Upper lobe of left lung (tissue), 6 donors: ENCODE data around the gene REV1. TPM values are rescaled to one million over a fixed set of nuclear protein-coding genes. Genes with fewer than 3 reads are reported as not detected.

Experiments used
- ATAC-seq, 2 donors: fragments of 200-7000 bp; cut with Tn5 transposase; one replicate each; pipeline ENCODE4 v1.9.1; 2022; ENCODE audit warnings: mild to moderate bottlenecking in 2 of 2, moderate library complexity in 2 of 2; ENCODE audit not compliant: low FRiP score in 2 of 2
- DNase-seq, 2 donors: peaks; one replicate each; pipeline ENCODE4 v3.0.0-alpha.2; 2019 to 2020
- H3K27ac ChIP-seq, 4 donors: fragments of 200-600 bp; sonication (generic); one replicate each; pipeline ENCODE4 v1.5.1; 2016 to 2019
- H3K27me3 ChIP-seq, 4 donors: fragments of 200-600 bp; sonication (generic); one replicate each; pipeline ENCODE4 v1.5.1; 2017 to 2019
- H3K36me3 ChIP-seq, 4 donors: fragments of 200-600 bp; sonication (generic); one replicate each; pipeline ENCODE4 v1.5.1; 2016 to 2019
- H3K4me1 ChIP-seq, 4 donors: fragments of 200-600 bp; sonication (generic); one replicate each; pipeline ENCODE4 v1.5.1; 2018 to 2019
- H3K4me3 ChIP-seq, 4 donors: fragments of 200-600 bp; sonication (generic); one replicate each; pipeline ENCODE4 v1.5.1; 2017 to 2019; ENCODE audit warnings: mild to moderate bottlenecking in 2 of 4, moderate library complexity in 1 of 4
- H3K9me3 ChIP-seq, 4 donors: fragments of 200-600 bp; sonication (generic); one replicate each; pipeline ENCODE4 v1.5.1; 2018 to 2019
- CTCF ChIP-seq, 6 experiments: fragments of 450-650 bp in 4 of 6; fragments of 200-600 bp in 2 of 6; sonication (generic) in 2 of 6; IDR thresholded peaks; one replicate each; pipeline ENCODE4 v1.5.1; 2016 to 2019; ENCODE audit warnings: antibody characterized with exemption in 6 of 6
- EP300 ChIP-seq, 4 donors: sonication (generic); formaldehyde crosslinking; IDR thresholded peaks; one replicate each; pipeline ENCODE4 v1.5.1; 2017; ENCODE audit warnings: antibody characterized with exemption in 4 of 4, control low read depth in 2 of 4
- POLR2A ChIP-seq, 4 donors: fragments of 450-650 bp; IDR thresholded peaks; one replicate each; pipeline ENCODE4 v1.5.1; 2016 to 2017; ENCODE audit warnings: antibody characterized with exemption in 4 of 4, mild to moderate bottlenecking in 2 of 4
- POLR2AphosphoS5 ChIP-seq, 2 donors: sonication (generic); formaldehyde crosslinking; IDR thresholded peaks; one replicate each; pipeline ENCODE4 v1.5.1; 2017; ENCODE audit warnings: antibody characterized with exemption in 2 of 2
- WGBS, 2 donors: methylation state at CpG; one replicate each; pipeline ENCODE4 v1.1.5; 2017 to 2018; 5-methylcytosine and 5-hydroxymethylcytosine counted together
- total RNA-seq, 6 donors: library from RNA; depleted of rRNA in 4 of 6; stranded (reverse); fragments of >200 nt in 4 of 6; gene quantifications; one replicate each; pipeline versions ENCODE4 v1.1.0 to v1.2.1, GENCODE V29; 2016 to 2021
- donor health status: DM: no; HTN: no; CAD: no; lungs with moderate emphysema.
- donor health status: DM: no; HTN: yes; CAD: no; lungs with severe emphysema.

Gene REV1
- 100 to 1,000 TPM in 2 of 6 donors, 10 to 100 TPM in 4; 34.6 to 135 (median 61.8) TPM for total RNA-seq

DNA sequence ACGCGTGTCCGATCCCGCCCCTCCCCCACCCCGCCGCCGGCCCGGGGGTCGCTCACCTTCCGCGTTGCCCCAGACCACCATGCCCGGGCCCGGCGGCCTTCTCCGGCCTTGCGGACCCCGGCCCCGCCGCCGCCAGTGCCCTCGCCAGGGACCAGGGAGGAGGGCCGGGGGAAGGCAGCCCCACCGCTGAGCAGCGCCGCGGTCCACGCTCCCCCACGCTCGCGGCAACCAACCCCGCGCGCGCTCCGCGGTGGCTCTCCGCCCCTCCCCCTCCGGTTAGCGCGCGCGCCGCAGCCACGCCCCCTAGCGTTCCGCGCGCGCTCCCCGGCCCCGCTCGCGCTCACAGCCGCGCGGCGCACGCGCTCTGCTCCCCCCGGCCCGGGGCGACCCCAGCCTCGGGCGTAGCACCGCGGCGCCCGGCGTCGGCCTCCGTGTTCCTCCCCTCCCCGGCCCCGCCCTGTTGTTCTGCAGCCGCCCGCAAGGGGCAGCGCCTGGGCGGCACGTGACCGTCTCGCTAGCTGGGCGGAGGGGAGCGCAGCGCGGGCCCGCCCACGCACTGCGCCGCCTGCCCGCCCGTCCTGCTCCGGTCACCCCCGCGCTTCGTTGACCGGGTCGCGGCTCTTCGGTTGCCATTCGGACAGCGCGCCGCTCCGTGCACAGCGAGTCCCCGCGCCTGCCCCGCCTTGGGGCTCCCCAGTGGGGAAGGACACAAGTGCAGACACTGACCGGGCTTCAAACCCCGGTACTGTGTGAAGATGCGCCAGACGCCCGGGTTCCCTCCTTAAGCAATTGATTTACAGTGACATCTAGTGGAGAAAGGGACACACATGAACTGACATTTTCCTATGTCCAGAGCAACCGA is at the start of gene REV1:
Gene REV1 (minus strand): TSS at position 257 of the 862 bp plus-strand sequence. CDS start 25,042 bp downstream, outside the sequence.
- DNase-seq: peak; percentile 95 to 98
- Histone ChIP-seq H3K36me3 (no peaks in the 10 kb centered on the region), H3K9me3 (no peaks in the 10 kb centered on the region), H3K4me1 (peaks cover 14 to 35% (median 18%) of the 10 kb centered on the region in 4 donors), H3K27me3 (no peaks in the 10 kb centered on the region), H3K27ac (peak within 1 kb of the TSS; percentile 91 to 100 (median 96)), H3K4me3 (peak within 1 kb of the TSS; percentile 84 to 99 (median 90))
- 0 to 2% methylated on average over 8 to 48 of the region's 113 CpGs for WGBS, 2 donors
- peak; percentile 96 to 97 for ATAC-seq
- TF ChIP-seq EP300 (IDR thresholded peaks at IDR 0.05) (no peak), POLR2AphosphoS5 (IDR thresholded peaks at IDR 0.05) (peak; percentile 48 to 67), CTCF (IDR thresholded peaks at IDR 0.05) (peak; percentile 81 to 100 (median 98)), POLR2A (IDR thresholded peaks at IDR 0.05) (peak in 3 of 4 donors; percentile 30 to 83 (median 63))

- no peaks in the 10 kb centered on the region for H3K9me3 ChIP-seq
- no peak overlapping the region for H3K27ac ChIP-seq
- DNase-seq (no peak), ATAC-seq (no peak)
- H3K4me1 ChIP-seq: no peaks in the 10 kb centered on the region
- H3K4me3 ChIP-seq: no peak overlapping the region
- 85 to 95% methylated on average over 4 of the region's 4 CpGs for WGBS, 2 donors
- H3K27me3 ChIP-seq: no peaks in the 10 kb centered on the region
- H3K36me3 ChIP-seq: no peaks in the 10 kb centered on the region
- no peak for TF ChIP-seq CTCF (IDR thresholded peaks at IDR 0.05)
- no peak for TF ChIP-seq POLR2AphosphoS5 (IDR thresholded peaks at IDR 0.05)
- TF ChIP-seq POLR2A (IDR thresholded peaks at IDR 0.05): no peak
- no peak for TF ChIP-seq EP300 (IDR thresholded peaks at IDR 0.05)
Observed at GRCh38 chr2:99537910-99538485, 48.2 kb upstream of the REV1 start.

DNA sequence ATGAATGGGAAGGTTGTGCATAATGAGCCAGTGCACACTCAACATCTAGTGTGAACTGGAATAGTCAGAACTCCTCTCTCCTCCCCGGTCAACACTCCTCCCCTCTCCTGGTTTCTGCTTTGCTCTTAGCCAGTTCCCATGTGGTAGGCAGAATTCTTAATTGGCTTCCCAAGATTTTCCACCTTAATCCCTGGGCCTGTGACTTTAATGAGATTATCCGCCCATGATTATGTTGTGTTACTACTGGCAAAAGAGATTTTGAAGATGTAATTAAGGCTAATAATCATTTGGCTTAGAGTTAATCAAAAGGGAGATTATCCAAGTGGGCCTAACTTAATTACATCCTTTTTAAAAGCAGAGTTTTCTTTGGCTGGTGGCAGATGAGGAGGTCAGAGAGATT is 34.2 kb upstream of the REV1 start:
- Histone ChIP-seq H3K27ac (no peak overlapping the region), H3K27me3 (no peaks in the 10 kb centered on the region), H3K36me3 (no peaks in the 10 kb centered on the region), H3K9me3 (no peaks in the 10 kb centered on the region), H3K4me3 (no peak overlapping the region), H3K4me1 (no peaks in the 10 kb centered on the region)
- no peak for ATAC-seq
- no peak for TF ChIP-seq POLR2AphosphoS5 (IDR thresholded peaks at IDR 0.05)
- no peak for TF ChIP-seq EP300 (IDR thresholded peaks at IDR 0.05)
- no peak for TF ChIP-seq POLR2A (IDR thresholded peaks at IDR 0.05)
- no peak for TF ChIP-seq CTCF (IDR thresholded peaks at IDR 0.05)
- DNase-seq: no peak
- WGBS, 2 donors: 90 to 91% methylated on average over 2 of the region's 2 CpGs

GRCh38 chr2:99522157-99522556 is 32.3 kb upstream of the REV1 start:
- Histone ChIP-seq H3K4me3 (no peak overlapping the region), H3K27me3 (no peaks in the 10 kb centered on the region), H3K9me3 (no peaks in the 10 kb centered on the region), H3K27ac (no peak overlapping the region), H3K4me1 (no peaks in the 10 kb centered on the region), H3K36me3 (no peaks in the 10 kb centered on the region)
- TF ChIP-seq EP300 (IDR thresholded peaks at IDR 0.05): no peak
- TF ChIP-seq CTCF (IDR thresholded peaks at IDR 0.05): no peak
- no peak for TF ChIP-seq POLR2AphosphoS5 (IDR thresholded peaks at IDR 0.05)
- TF ChIP-seq POLR2A (IDR thresholded peaks at IDR 0.05): no peak
- DNase-seq: no peak
- no peak for ATAC-seq
- 95 to 100% methylated on average over 2 of the region's 2 CpGs for WGBS, 2 donors
